ENCODE data around the gene SAT2.

GRCh38 chr17:7656958-7657609, 29.5 kb upstream of the SAT2 start:
- TF ChIP-seq IRF2 (CRISPR knock-in tag; IDR thresholded peaks at IDR 0.05) (no peak), BCL3 (CRISPR knock-in tag; IDR thresholded peaks at IDR 0.05) (no peak)

All from HepG2 (cell line).